K562 (cell line): ENCODE data around the gene HSD17B1. TPM values are rescaled to one million over a fixed set of nuclear protein-coding genes. Genes with fewer than 3 reads are reported as not detected.

Experiments
- DEAF1 ChIP-seq: fragments of 450-650 bp; formaldehyde crosslinking; IDR thresholded peaks from 2 replicates; pipeline ENCODE4 v1.4.0; 2020; ENCODE audit warnings: mild to moderate bottlenecking, moderate library complexity
- E2F3 ChIP-seq: fragments of 250-450 bp; sonication (Bioruptor Pico); IDR thresholded peaks from 2 replicates; pipeline ENCODE4 v1.4.0; 2020; ENCODE audit warnings: mild to moderate bottlenecking
- HDAC1 ChIP-seq, 2 experiments: fragments of 450-650 bp; IDR thresholded peaks; 2 replicates each; pipeline ENCODE4 v1.6.1; 2016 to 2017; ENCODE audit warnings: inconsistent platforms in 1 of 2, mild to moderate bottlenecking in 1 of 2, moderate library complexity in 1 of 2
- HMGXB4 ChIP-seq: sonication (generic); formaldehyde crosslinking; IDR thresholded peaks from 2 replicates; pipeline ENCODE4 v1.8.1; 2023; ENCODE audit warnings: mild to moderate bottlenecking, missing genetic modification reagents
- IFI16 ChIP-seq: fragments of 250-450 bp; sonication (Bioruptor Pico); IDR thresholded peaks from 2 replicates; pipeline ENCODE4 v2.1.2; 2022; ENCODE audit warnings: mild to moderate bottlenecking, inconsistent platforms
- KAT8 ChIP-seq: fragments of 450-650 bp; IDR thresholded peaks from 2 replicates; pipeline ENCODE4 v1.6.1; 2016; ENCODE audit warnings: low read depth, mild to moderate bottlenecking
- MIER1 ChIP-seq: fragments of 450-650 bp; IDR thresholded peaks from 2 replicates; pipeline ENCODE4 v1.6.1; 2016; ENCODE audit warnings: antibody characterized with exemption, mild to moderate bottlenecking, low read depth
- MLX ChIP-seq, 2 experiments: fragments of 450-650 bp in 1 of 2; sonication (generic) in 1 of 2; formaldehyde crosslinking; conservative IDR thresholded peaks; 2 replicates each; pipeline versions ENCODE4 v1.4.0 to v1.8.1; 2020 to 2022; ENCODE audit warnings: mild to moderate bottlenecking in 1 of 2, missing genetic modification reagents in 1 of 2
- PTBP1 ChIP-seq: fragments of 200-400 bp; formaldehyde crosslinking; IDR thresholded peaks from 2 replicates; pipeline ENCODE4 v1.6.1; 2017; ENCODE audit warnings: low read depth, low read length
- ZBTB12 ChIP-seq: fragments of 250-450 bp; sonication (Bioruptor Pico); IDR thresholded peaks from 2 replicates; pipeline ENCODE4 v1.4.0; 2020
- ZBTB17 ChIP-seq: fragments of 450-650 bp; formaldehyde crosslinking; IDR thresholded peaks from 2 replicates; pipeline ENCODE4 v1.4.0; 2020; ENCODE audit warnings: mild to moderate bottlenecking
- ZNF12 ChIP-seq: sonication (generic); formaldehyde crosslinking; IDR thresholded peaks from 2 replicates; pipeline ENCODE4 v1.4.0; 2020; ENCODE audit warnings: mild to moderate bottlenecking, missing genetic modification reagents
- polyA plus RNA-seq, 8 experiments: library from polyadenylated mRNA; depleted of rRNA in 4 of 8; stranded (reverse) in 5 of 8; unstranded in 3 of 8; fragments of >200 nt; fragmentation: Nextera tagmentation in 2 of 8; fragmentation: Illumina TruSeq in 1 of 8; extraction: Ambion mirVana in 2 of 8; extraction: Trizol in 1 of 8; gene quantifications; 2 replicates each; pipeline versions ENCODE4 v1.2.1 to v1.2.3, GENCODE V29; 2011 to 2014; ENCODE audit warnings: inconsistent platforms in 1 of 8, missing spikeins in 1 of 8
- total RNA-seq, 7 experiments: library from RNA; depleted of rRNA in 6 of 7; stranded (reverse); fragments of >200 nt in 6 of 7; fragmentation: Illumina TruSeq in 2 of 7; extraction: Trizol in 2 of 7; gene quantifications; 2 replicates each; pipeline versions ENCODE4 v1.2.1 to v1.2.3, GENCODE V29; 2011 to 2021; ENCODE audit warnings: low replicate concordance in 1 of 7

HSD17B1 gene
- total and polyA plus RNA-seq, 9 of the 15 experiments (the other 6 are each of a cell fraction or from before 2014, with no cell fraction given) = 0.55 to 21.1 (median 3.6) TPM

GRCh38 chr17:42566215-42566882 lies 13.6 kb downstream of the HSD17B1 start (continued):
- TF ChIP-seq KAT8 (peak; percentile 86), PTBP1 (0 out of 2 replicates have a peak, but pooled peaks have one; percentile 17), MLX (CRISPR knock-in tag; conservative IDR thresholded peaks at IDR 0.05) (0 out of 4 replicates have a peak, but pooled peaks of 1 of the 2 experiments have one; percentile 41), E2F3 (peak; percentile 77; the same call in 1 of the 2 replicates), ZBTB12 (0 out of 2 replicates have a peak, but pooled peaks have one; percentile 27), ZBTB17 (CRISPR knock-in tag) (peak; percentile 46; the same call in 1 of the 2 replicates), DEAF1 (CRISPR knock-in tag) (no peak), MIER1 (peak; percentile 65; the same call in 1 of the 2 replicates), HMGXB4 (peak; percentile 31; the same call in 1 of the 2 replicates), IFI16 (CRISPR knock-in tag) (0 out of 2 replicates have a peak, but pooled peaks have one; percentile 34), HDAC1 (IDR thresholded peaks at IDR 0.05) (0 out of 4 replicates have a peak, but pooled peaks of 1 of the 2 experiments have one; percentile 18), ZNF12 (CRISPR knock-in tag) (0 out of 2 replicates have a peak, but pooled peaks have one; percentile 19)
- TF ChIP-seq, all 486 proteins: peak for 68
